ENCODE results near the gene MUSTN1.

The MUSTN1 gene

GRCh38 chr3:52805270-52806039 is 29.4 kb downstream of the MUSTN1 start:
- no peak for DNase-seq (ENCODE audit: low spot score)

- DNase-seq (ENCODE audit: low spot score): no peak
Measured at GRCh38 chr3:52801839-52802238, 33.0 kb downstream of the MUSTN1 start.

- no peak for DNase-seq (ENCODE audit: low spot score)
Measured at GRCh38 chr3:52800079-52800478, 34.7 kb downstream of the MUSTN1 start.

- peak; percentile 34 for DNase-seq (ENCODE audit: low spot score)
Measured at GRCh38 chr3:52798978-52799476, 35.8 kb downstream of the MUSTN1 start.

GRCh38 chr3:52798376-52798977 is 36.3 kb downstream of the MUSTN1 start:
- no peak for DNase-seq (ENCODE audit: low spot score)

- DNase-seq (ENCODE audit: low spot score): no peak
Measured at GRCh38 chr3:52796411-52796810, 38.4 kb downstream of the MUSTN1 start.

GRCh38 chr3:52795298-52795900 is 39.4 kb downstream of the MUSTN1 start:
- DNase-seq (ENCODE audit: low spot score): no peak

GRCh38 chr3:52794612-52795099 is 40.2 kb downstream of the MUSTN1 start, which contains the start of gene ITIH3:
Gene ITIH3 (plus strand): TSS chr3:52794796. CDS start chr3:52794804, 8 bp downstream.
- DNase-seq (ENCODE audit: low spot score): no peak

- no peak for DNase-seq (ENCODE audit: low spot score)
Measured at GRCh38 chr3:52793702-52794611, 40.9 kb downstream of the MUSTN1 start.

GRCh38 chr3:52792961-52793695 is 41.7 kb downstream of the MUSTN1 start:
- no peak for DNase-seq (ENCODE audit: low spot score)

GRCh38 chr3:52792413-52792812 is 42.4 kb downstream of the MUSTN1 start:
- no peak for DNase-seq (ENCODE audit: low spot score)

- DNase-seq (ENCODE audit: low spot score): no peak
Measured at GRCh38 chr3:52791928-52792327, 42.9 kb downstream of the MUSTN1 start.

GRCh38 chr3:52791366-52791765 is 43.5 kb downstream of the MUSTN1 start:
- DNase-seq (ENCODE audit: low spot score): no peak

GRCh38 chr3:52790741-52791140 is 44.1 kb downstream of the MUSTN1 start:
- DNase-seq (ENCODE audit: low spot score): no peak

- no peak for DNase-seq (ENCODE audit: low spot score)
Measured at GRCh38 chr3:52790337-52790736, 44.5 kb downstream of the MUSTN1 start.

GRCh38 chr3:52789746-52790040 is 45.1 kb downstream of the MUSTN1 start:
- DNase-seq (ENCODE audit: low spot score): no peak

GRCh38 chr3:52788890-52789745 is 45.7 kb downstream of the MUSTN1 start:
- DNase-seq (ENCODE audit: low spot score): no peak

- no peak for DNase-seq (ENCODE audit: low spot score)
Measured at GRCh38 chr3:52787672-52788625, 46.9 kb downstream of the MUSTN1 start.

- DNase-seq (ENCODE audit: low spot score): no peak
Measured at GRCh38 chr3:52787246-52787645, 47.6 kb downstream of the MUSTN1 start.
